ENCODE measurements around the gene CACNA1D.

CACNA1D gene

DNA sequence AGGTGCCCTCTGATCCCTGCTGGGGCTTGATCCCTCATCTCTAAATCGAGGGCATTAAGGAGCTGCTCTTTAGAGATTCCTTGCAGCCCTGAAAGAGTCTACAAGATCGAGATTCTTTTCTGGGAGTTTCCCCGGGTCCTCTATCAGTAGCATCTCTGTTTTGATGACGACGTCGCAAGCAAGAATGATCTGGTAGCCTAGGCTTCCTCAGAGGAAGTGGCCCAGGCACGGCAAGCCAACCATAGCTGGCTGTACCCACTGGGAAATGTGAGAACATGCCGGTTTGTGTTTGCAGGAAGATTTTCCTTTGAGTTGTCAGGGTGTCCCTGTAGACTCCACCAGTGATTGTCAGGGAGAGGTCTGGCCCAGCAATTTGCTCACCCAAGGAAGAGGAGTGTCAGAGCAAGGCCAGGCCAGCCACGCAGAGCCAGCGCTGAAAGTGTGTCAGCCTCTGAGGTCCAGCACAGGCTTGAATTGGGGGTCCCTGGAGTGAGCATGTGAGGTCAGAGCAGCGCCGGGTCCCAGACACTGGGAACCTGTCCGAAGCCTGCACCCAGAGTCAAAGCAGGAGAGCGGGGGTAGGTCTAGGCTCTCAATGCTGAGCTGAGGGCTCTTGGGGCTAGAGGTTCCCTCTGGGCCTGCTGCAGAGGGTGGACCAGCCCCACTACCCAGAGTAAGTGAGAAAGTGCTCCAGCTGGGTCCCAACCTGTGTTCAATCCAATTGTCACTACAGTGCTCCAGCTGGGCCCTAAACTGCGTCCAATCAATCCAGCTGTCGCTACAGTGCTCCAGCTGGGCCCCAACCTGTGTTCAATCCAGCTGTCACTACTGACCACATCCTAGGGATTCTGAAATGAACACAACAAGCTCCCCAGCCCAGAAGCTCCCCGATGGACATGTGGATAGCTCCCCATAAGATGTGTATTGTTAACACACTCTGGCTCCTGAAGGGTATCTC is 256.1 kb downstream of the CACNA1D start:
- no peak for DNase-seq (ENCODE audit: low read depth, low spot score)

DNA sequence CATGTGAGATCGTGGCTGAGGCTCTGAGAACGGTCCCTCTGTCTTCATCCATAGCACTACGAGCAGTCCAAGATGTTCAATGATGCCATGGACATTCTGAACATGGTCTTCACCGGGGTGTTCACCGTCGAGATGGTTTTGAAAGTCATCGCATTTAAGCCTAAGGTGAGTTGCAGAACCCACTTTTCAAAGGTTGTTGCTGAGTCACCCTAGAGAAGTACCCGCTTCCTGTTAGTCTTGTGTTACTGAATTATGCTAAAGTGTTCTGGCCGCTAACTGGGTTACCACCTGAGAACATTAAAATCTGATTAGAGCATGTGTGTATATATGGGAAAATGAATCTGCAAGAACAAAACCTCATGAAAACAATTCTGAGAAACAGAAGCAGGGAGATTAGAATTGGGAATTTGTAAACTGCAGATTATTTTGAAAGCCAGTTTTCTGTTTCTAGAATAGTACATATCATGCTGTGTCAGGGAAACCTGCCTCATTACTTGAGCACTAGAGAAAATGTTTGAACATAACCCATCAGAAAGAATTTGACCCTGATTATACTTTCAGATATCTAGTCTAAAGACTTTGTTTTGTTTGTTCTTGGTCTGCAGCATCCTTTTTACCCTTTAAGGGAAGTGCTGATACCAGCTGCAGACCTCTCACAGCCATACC is 259.2 kb downstream of the CACNA1D start:
- no peak for DNase-seq (ENCODE audit: low read depth, low spot score)

DNA sequence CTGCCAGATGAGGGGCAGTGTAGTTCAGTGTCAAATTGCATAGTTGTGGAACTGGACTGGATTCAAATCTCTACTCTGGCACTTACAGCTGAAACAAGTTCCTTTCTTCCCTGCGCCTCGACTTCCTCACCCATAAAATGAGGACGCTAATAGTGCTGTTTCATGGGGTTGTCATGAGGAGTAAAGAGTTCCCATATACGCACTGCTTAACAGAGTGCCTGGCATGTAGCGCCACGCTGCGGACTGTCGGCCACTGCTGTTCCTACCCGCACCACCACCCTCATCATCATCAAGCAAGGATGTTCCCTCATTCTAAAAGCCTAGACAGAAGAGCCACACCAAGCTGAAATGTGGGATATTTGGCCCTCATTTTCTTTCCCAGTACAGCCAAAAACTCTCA is 259.9 kb downstream of the CACNA1D start:
- no peak for DNase-seq (ENCODE audit: low read depth, low spot score)

DNA sequence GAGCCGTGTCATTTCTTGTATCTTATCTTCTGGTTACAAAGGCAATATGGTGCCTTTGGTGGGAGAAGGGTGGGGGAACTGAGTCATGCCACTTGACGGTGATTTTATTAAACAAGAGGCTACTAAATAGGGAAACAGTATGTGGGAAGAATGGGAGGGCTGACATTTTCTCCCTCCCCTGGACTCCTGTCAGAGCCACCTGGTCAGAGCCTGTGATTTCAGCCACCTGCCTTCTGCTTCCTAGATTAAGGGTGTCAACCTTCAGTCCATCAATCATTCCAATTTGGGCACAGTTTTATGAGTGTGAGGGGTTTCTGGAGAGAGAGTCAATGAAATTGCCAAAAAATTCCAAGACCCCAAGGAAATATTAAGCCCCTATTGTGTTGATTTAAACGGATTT is 264.4 kb downstream of the CACNA1D start:
- no peak for DNase-seq (ENCODE audit: low read depth, low spot score)

DNA sequence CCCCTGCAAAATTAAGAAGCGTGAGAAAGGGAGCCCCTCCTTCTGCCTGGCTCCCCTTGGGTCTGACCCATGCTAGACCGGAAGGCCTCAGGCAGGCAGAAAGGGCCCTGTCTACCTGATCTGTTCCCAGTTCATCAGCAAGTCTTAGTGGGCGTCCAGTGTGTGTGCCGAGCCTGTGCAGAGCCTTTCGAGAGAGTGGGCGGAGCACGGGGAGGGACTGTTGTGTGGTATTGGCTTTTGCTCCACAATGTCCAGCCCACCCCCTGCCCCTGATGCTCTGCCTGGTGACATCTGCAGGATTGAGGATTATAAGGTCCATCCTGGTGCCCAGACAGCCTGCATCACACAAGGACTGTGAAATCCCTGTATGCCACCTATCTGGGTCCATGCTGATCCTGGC is 268.9 kb downstream of the CACNA1D start:
- no peak for DNase-seq (ENCODE audit: low read depth, low spot score)

DNA sequence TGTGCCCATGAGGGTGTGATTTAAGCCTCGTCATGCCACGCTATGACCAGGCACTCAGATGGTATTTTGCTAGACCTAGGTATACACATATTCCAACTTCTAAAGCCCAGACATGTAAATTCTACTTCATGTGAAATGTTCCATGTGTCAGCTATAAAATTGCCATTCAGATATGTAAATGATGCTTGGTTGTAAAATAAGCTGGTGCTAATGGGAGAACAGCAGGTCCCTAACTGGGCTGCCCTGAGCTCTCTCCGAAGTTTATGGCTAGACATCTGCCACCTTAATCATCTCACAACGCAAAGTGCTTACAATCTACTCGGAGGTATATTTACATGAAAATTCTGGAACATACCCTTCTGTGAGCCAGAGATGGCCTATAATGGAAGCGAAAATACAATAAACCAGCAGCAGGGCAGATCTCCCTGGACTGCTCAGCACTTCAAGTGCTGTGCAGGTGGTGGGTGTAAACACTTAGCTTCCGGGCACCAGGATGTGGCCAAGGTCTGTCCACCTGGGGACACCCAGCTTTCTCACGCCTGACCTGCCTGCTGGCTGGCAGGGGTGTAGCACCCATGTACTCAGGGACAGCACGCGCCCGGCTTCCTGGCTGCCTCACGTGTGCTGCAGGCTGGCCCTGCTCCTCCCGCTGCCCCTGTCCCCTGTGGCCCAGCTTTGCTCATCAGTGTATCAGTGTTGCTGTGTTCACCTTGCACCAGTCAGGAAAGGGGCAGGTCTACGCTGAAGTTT is 269.8 kb downstream of the CACNA1D start:
- no peak for DNase-seq (ENCODE audit: low read depth, low spot score)

DNA sequence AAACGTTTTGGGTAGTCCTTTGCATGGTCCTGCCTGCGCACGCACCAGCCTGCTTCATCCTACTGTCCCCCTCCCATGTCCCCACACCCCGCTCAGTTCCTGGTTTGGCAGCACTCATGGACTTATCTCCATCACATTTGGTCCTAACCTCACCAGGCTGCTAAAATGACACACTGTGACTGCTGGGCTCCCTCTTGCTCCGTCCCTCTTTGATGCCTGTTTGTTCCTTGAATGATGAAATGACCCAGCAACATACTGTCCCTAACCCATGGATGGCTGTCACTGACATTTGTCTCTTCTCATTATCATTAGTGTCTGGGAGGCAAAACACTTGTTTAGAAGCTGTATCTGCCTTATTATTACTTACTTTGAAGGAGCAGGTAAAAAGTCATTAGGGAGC is 271.3 kb downstream of the CACNA1D start:
- DNase-seq (ENCODE audit: low read depth, low spot score) = no peak

DNA sequence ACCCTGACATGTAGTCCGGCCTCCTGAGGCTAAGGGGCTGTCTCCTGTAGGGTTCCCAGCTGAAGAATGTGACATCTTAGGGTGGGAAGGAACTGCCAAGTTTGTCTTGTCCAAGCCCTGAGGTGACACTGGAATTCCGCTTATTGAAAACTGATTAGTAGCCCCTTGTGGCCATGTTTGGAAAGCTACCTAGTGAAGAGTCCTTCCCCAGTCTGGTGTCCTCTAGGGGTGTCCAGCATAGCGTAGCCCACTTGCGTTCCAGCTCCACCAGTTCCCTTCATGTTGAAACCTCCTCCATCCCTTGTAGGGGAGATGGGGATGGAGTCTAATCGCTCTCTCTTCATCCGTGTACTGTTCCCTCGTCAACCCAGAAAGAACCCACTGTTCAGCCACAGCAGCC is 272.3 kb downstream of the CACNA1D start:
- DNase-seq (ENCODE audit: low read depth, low spot score) = no peak

DNA sequence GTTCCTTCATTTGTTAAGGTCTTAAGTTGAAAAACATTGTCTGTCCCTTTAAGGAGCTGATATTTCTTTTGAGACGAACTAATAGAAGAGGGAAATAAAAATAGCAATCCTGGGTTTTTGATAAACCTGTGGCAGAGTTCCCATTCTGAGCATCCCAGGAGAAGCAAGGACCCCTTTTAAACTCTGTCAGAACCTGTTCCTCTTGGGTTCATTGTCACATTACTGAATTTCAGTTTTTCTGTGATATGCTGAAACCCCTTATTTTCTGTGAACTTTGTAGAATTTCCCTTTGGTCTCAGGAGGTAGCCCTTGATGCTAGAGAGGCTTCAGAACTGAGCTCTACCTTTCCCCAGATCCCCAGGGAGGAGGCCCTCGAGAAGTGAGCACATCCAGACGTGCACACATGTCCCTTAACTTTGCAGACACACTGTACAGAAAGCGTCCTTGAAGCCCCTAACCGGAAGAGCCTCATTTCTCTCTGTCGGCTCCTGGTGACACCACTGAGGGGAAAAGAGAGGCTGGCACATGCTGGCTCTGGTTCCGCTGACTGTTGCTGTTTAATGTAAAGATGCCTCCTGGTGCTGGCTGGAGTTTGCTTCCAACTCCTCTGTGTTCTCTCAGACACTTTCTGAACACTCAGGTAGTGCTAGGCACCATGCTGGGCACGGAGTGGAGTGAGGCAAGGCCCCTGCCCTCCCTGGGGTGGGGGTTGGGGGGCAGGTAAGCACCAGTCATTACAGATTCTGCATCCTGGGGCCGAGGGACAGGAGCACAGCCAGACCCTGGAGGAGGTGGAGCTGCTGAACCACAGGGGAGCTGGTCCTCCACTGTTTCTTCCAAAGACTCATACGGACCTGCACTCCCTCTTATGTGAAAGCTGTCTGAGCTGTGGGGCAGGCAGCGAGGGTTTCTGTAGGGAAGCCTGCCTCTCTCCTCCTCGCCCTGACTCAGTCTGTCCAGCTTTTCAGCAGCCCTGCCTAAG is 274.4 kb downstream of the CACNA1D start:
- DNase-seq (ENCODE audit: low read depth, low spot score) = no peak

DNA sequence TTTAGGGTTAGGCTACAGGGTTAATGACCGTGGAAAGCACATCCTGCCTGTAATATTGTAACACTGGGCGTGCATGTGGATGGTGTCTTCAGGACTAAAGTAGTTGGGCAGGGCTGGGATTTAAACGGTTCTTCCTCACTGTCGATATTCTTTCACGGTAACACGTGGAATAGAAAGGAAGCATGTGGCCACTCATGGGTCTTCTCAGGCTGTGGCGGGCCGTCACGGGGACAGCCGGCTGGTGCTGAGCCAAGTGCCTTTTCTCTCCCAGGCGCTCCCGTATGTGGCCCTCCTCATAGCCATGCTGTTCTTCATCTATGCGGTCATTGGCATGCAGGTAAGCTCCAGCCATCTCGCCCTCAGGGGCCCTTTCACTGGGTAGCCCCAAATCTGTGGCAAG is 278.2 kb downstream of the CACNA1D start:
- DNase-seq (ENCODE audit: low read depth, low spot score) = no peak

DNA sequence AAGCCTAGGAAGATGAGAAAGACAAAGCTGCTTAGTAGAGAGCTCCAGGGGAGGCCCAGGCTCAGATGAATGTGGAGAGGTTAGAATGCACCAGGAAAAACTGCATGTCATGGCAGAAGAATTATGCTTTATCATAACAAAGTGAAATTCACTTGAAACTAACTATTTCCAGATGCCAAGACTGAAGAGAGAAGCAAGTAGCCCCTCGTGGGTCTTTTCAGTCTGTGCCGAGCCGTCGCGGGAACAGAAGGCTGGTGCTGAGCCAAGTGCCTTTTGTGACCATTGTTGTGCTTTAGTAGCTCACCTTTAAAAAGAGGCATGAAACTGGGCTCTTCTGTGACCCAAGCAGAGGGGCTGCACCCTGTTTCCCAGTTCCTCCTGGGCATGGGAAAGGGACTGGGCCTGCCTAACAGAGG is 278.6 kb downstream of the CACNA1D start:
- DNase-seq (ENCODE audit: low read depth, low spot score) = no peak

DNA sequence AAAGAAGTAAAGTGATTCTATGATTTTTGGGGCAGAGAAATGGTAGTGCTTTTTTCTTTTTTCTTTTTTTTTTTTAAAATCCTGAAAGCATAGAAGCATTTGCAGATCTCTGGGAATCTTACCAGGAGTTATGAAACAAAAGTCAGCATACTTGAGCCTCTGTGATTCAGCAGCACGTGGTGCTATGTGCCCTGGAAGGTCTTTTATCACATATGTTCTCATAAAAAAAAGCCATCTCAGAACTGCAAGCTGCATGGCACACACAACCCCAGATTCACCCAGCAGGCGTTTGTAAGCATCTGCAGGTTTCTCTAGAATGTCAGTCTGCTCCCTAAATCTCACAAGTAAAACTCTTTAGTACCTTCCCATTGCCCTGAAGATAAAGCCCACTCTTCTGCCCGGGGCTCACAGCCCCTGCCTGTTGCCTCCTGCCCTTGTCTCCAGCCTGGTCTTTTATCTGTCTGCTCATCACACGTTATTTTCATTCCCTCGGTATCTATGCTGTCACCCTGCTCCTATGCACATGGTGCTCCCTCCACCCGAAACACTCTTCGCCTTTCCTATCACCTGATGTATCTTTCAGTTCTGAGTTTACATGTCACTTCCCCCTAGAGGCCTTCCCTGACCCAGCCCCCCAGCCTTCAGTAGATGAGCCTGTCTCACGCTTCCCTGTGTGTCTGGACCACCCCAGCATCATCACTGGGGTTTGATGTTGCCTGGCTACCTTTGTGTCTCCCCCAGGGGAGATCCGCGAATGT is 279.4 kb downstream of the CACNA1D start:
- DNase-seq (ENCODE audit: low read depth, low spot score) = no peak

DNA sequence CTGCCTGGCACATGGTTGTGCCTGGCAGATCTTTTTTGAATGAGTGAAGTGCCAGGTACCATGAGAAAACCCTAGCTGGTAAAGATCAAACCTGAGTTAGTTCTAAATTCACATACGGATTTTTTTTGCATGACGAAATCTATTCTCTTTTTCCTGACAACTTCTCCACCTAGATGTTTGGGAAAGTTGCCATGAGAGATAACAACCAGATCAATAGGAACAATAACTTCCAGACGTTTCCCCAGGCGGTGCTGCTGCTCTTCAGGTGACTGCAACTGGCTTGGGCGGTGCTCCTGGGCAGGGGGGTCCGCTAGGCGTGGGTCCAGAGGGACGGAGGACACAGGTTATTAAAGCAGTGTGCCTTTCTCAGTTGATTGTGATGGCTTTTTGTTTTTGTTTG is 280.0 kb downstream of the CACNA1D start:
- no peak for DNase-seq (ENCODE audit: low read depth, low spot score)

DNA sequence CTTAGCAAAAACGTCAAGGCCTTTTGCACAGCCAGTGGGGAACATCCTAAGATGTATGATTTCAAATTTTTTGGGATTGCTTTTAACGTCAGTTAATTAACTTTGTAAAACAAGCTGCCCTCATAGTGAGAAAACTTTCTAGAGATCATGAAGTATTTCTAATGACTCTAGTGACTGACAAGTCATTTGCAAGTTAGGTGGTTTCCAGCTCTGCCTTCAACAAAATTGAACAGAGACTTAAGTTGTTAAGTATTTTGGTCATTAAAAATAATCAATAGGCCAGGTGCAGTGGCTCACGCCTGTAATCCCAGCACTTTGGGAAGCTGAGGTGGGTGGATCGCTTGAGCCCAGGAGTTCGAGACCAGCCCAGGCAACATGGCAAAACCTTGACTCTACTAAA is 280.6 kb downstream of the CACNA1D start:
- no peak for DNase-seq (ENCODE audit: low read depth, low spot score)

DNA sequence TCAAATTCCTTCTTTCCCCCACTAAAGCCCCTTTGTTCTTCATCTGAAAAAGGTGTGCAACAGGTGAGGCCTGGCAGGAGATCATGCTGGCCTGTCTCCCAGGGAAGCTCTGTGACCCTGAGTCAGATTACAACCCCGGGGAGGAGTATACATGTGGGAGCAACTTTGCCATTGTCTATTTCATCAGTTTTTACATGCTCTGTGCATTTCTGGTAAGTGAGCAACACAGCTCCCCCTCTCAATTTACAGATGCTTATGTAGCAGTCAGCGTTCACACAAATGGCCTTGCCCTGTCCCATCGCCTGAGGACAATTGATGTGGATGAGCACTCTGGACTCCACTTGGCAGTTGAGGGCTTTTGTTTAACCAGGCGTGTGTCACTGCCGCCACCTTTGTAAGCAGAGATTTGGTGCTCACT is 281.4 kb downstream of the CACNA1D start:
- DNase-seq (ENCODE audit: low read depth, low spot score) = no peak

DNA sequence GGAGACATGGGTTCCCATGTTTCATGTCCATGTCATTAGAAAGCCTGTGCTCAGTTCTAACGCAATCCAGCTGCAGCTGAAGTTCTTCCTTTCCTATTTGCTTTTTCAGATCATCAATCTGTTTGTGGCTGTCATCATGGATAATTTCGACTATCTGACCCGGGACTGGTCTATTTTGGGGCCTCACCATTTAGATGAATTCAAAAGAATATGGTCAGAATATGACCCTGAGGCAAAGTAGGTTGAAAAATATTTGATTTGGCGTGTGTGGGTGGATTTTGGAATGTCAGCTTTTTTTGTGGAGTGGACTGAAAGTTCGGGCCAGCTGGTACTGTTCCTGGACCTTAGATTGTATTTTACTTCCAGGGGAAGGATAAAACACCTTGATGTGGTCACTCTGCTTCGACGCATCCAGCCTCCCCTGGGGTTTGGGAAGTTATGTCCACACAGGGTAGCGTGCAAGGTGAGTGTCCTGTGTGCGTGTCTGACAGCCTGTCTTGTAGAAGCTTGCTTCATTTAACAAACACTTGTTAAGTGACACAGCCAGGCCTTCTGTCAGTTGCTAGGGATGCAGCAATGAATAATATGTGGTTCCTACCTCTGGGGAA is 282.2 kb downstream of the CACNA1D start:
- no peak for DNase-seq (ENCODE audit: low read depth, low spot score)

DNA sequence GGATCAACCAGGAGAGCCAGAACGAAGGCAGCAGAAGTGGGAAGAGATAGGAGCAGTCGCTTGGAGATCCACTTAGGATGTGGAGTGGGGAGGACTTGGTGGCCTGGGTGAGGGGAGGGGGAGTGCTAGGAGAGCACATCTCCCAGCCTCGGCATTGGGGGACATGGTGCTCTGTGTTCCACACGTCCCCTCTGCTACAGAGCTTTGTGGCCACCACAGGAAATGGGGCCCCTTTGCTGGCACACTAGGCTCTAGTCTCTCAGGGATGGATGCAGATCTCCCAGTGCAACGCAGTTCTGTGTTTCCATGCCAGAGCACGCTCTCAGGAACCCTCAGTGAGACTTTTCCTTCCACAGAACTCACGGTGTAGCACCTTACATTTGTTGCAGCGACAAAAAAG is 283.1 kb downstream of the CACNA1D start:
- no peak for DNase-seq (ENCODE audit: low read depth, low spot score)

DNA sequence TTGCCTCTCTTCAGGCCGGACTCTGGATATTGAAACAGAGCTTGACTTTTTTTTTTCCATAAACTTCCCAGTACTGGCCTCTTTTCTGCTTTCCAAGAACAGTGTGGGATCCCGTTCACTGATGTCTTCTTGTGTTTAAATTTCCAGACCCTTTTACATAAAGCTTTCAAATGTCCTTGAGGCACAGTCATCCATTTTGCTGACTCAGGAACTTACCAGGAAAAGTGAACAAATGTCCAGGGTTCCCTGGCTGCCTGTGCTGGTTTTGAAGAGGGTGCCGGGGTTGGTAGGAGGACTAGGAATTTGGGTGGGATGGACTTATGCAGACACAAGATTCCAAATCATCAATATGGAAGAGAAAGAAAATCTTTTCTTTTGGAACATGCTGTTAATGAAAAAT is 283.7 kb downstream of the CACNA1D start:
- DNase-seq (ENCODE audit: low read depth, low spot score) = no peak

DNA sequence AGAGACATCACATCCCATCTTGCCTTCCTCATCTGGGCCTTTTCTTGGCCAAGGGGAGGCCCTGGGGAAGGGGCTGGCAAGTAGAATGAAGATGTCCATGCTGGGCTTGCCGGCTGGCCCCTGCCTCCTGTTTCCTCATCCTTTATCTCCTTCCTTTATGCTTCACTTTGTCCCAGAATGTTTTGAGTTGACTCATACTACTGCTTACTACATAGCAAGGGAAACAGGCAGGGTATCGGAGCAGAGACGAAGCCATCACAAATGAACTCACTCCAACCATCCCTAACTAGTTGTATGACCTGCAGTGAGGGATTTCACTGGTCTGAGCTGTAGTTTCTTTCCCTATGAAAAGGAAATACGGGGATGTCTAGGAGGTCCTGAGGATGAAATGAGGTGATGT is 285.8 kb downstream of the CACNA1D start:
- no peak for DNase-seq (ENCODE audit: low read depth, low spot score)

DNA sequence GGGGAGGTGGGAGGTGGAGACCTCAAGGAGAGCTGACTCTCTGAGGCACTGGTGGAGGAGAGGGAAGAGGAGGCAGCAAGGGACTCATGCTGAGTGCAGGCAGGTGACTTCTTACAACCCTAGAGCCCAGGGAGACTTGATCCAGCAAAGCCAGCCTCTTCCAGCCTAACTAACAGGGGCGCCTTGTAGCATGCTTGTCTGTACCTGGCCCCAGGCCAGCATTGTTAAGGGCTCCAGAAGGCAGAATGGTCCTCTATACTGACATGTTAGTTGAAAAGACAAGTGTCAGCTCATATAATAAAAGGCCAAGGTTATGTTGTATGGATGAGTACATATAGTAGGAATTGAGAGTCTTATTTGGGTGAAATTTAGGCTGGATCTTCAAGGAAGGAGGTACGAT is 286.4 kb downstream of the CACNA1D start:
- DNase-seq (ENCODE audit: low read depth, low spot score) = no peak
